ENCODE data around the gene SPTBN1.

SPTBN1 gene

DNA sequence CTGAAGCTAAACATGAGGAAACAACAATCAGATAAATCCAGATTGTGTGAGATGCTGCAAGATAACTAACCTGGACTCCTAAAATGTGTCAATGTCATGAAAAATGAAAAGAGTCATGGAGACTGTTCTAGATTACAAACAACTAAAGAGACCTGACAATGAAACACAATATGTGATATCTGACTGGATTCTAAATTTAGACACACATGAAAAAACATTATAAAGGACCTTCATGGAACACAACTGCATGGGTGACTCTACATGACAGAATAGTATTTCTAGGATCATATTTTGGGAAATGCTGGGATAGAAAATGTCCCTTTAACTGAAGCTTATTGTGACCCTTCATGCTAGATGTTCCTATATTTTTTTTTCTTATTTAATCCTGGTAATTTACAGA lies 18.5 kb upstream of the SPTBN1 start (continued):
- TF ChIP-seq, protein P1, sequence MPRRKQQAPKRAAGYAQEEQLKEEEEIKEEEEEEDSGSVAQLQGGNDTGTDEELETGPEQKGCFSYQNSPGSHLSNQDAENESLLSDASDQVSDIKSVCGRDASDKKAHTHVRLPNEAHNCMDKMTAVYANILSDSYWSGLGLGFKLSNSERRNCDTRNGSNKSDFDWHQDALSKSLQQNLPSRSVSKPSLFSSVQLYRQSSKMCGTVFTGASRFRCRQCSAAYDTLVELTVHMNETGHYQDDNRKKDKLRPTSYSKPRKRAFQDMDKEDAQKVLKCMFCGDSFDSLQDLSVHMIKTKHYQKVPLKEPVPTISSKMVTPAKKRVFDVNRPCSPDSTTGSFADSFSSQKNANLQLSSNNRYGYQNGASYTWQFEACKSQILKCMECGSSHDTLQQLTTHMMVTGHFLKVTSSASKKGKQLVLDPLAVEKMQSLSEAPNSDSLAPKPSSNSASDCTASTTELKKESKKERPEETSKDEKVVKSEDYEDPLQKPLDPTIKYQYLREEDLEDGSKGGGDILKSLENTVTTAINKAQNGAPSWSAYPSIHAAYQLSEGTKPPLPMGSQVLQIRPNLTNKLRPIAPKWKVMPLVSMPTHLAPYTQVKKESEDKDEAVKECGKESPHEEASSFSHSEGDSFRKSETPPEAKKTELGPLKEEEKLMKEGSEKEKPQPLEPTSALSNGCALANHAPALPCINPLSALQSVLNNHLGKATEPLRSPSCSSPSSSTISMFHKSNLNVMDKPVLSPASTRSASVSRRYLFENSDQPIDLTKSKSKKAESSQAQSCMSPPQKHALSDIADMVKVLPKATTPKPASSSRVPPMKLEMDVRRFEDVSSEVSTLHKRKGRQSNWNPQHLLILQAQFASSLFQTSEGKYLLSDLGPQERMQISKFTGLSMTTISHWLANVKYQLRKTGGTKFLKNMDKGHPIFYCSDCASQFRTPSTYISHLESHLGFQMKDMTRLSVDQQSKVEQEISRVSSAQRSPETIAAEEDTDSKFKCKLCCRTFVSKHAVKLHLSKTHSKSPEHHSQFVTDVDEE (CRISPR knock-in tag; IDR thresholded peaks at IDR 0.05), result no peak

DNA sequence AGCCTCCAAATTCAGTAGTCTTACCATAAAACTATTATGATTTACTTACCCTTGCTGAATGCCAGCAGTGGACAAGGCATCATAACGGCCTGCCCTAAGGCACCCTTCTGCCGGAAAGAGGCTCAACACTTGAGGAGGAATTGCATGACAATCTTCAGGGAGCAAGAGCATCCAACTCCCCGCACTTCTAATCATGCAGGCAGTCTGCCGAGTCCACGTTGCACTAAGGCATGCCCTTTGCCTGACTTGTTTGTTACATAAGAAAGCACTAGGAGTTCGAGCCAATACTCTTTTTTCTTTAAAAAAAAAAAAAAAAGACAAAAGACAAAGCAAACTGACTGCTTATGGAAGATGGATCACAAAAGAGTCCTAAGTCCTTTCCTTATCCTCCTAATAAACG lies 17.9 kb upstream of the SPTBN1 start:
- ATAC-seq, result no peak
- TF ChIP-seq ARNTL (CRISPR knock-in tag; IDR thresholded peaks at IDR 0.05; ENCODE audit: borderline replicate concordance, low read depth) (no peak), ZFP3 (CRISPR knock-in tag; IDR thresholded peaks at IDR 0.05) (no peak), ESRRG (CRISPR knock-in tag; IDR thresholded peaks at IDR 0.05) (no peak), PPARA (CRISPR knock-in tag; IDR thresholded peaks at IDR 0.05; ENCODE audit: borderline replicate concordance) (no peak), CSDC2 (CRISPR knock-in tag; IDR thresholded peaks at IDR 0.05) (no peak), TCF4 (CRISPR knock-in tag; IDR thresholded peaks at IDR 0.05; ENCODE audit: borderline replicate concordance) (no peak), ZFP30 (CRISPR knock-in tag; IDR thresholded peaks at IDR 0.05) (no peak), SNAI2 (CRISPR knock-in tag; IDR thresholded peaks at IDR 0.05) (no peak), GLIS3 (CRISPR knock-in tag; IDR thresholded peaks at IDR 0.05) (no peak), OSR1 (CRISPR knock-in tag; IDR thresholded peaks at IDR 0.05) (no peak), ZC3H10 (CRISPR knock-in tag; IDR thresholded peaks at IDR 0.05) (no peak), TOX (CRISPR knock-in tag; IDR thresholded peaks at IDR 0.05; ENCODE audit: borderline replicate concordance) (no peak), ZNF565 (CRISPR knock-in tag; conservative IDR thresholded peaks at IDR 0.05; ENCODE audit: low read depth) (no peak), ZNF70 (CRISPR knock-in tag; IDR thresholded peaks at IDR 0.05) (no peak)
- TF ChIP-seq, protein P2, sequence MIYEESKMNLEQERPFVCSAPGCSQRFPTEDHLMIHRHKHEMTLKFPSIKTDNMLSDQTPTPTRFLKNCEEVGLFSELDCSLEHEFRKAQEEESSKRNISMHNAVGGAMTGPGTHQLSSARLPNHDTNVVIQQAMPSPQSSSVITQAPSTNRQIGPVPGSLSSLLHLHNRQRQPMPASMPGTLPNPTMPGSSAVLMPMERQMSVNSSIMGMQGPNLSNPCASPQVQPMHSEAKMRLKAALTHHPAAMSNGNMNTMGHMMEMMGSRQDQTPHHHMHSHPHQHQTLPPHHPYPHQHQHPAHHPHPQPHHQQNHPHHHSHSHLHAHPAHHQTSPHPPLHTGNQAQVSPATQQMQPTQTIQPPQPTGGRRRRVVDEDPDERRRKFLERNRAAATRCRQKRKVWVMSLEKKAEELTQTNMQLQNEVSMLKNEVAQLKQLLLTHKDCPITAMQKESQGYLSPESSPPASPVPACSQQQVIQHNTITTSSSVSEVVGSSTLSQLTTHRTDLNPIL (CRISPR knock-in tag; IDR thresholded peaks at IDR 0.05; ENCODE audit: low read depth), result no peak
- TF ChIP-seq, protein P1 (CRISPR knock-in tag; IDR thresholded peaks at IDR 0.05), result no peak
- TF ChIP-seq, protein P3, sequence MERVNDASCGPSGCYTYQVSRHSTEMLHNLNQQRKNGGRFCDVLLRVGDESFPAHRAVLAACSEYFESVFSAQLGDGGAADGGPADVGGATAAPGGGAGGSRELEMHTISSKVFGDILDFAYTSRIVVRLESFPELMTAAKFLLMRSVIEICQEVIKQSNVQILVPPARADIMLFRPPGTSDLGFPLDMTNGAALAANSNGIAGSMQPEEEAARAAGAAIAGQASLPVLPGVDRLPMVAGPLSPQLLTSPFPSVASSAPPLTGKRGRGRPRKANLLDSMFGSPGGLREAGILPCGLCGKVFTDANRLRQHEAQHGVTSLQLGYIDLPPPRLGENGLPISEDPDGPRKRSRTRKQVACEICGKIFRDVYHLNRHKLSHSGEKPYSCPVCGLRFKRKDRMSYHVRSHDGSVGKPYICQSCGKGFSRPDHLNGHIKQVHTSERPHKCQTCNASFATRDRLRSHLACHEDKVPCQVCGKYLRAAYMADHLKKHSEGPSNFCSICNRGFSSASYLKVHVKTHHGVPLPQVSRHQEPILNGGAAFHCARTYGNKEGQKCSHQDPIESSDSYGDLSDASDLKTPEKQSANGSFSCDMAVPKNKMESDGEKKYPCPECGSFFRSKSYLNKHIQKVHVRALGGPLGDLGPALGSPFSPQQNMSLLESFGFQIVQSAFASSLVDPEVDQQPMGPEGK (CRISPR knock-in tag; IDR thresholded peaks at IDR 0.05; ENCODE audit: borderline replicate concordance), result no peak
- TF ChIP-seq, protein P4, sequence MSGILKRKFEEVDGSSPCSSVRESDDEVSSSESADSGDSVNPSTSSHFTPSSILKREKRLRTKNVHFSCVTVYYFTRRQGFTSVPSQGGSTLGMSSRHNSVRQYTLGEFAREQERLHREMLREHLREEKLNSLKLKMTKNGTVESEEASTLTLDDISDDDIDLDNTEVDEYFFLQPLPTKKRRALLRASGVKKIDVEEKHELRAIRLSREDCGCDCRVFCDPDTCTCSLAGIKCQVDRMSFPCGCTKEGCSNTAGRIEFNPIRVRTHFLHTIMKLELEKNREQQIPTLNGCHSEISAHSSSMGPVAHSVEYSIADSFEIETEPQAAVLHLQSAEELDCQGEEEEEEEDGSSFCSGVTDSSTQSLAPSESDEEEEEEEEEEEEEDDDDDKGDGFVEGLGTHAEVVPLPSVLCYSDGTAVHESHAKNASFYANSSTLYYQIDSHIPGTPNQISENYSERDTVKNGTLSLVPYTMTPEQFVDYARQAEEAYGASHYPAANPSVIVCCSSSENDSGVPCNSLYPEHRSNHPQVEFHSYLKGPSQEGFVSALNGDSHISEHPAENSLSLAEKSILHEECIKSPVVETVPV (CRISPR knock-in tag; IDR thresholded peaks at IDR 0.05), result no peak

DNA sequence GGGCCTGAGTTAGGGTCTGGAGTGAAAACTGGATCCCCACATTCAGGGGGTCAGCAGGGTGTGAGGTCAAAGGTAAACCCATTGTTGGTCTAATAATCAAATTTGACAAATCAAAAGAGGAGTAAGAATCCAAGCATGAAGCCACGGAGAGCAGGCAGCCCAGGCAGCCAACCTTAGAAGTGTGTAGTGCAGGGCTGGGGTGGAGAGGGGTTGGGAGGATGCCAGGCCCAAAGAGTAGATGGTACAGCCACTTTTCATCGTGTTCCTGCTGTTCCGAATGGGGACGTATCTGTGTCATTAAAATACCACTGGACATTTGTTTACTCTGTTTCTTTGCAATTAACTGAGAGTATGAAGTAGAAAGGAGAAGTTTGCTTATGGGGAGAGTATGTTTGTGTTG lies 16.5 kb upstream of the SPTBN1 start:
- no peak for ATAC-seq
- TF ChIP-seq OSR1 (CRISPR knock-in tag; IDR thresholded peaks at IDR 0.05) (no peak), ZNF8 (CRISPR knock-in tag; IDR thresholded peaks at IDR 0.05) (no peak), RARB (CRISPR knock-in tag; IDR thresholded peaks at IDR 0.05) (no peak), ARNTL (CRISPR knock-in tag; IDR thresholded peaks at IDR 0.05; ENCODE audit: borderline replicate concordance, low read depth) (no peak), TOX (CRISPR knock-in tag; IDR thresholded peaks at IDR 0.05; ENCODE audit: borderline replicate concordance) (no peak), ZNF70 (CRISPR knock-in tag; IDR thresholded peaks at IDR 0.05) (no peak), ZNF565 (CRISPR knock-in tag; conservative IDR thresholded peaks at IDR 0.05; ENCODE audit: low read depth) (no peak), ZFP30 (CRISPR knock-in tag; IDR thresholded peaks at IDR 0.05) (no peak), ZFP3 (CRISPR knock-in tag; IDR thresholded peaks at IDR 0.05) (no peak), SNAI2 (CRISPR knock-in tag; IDR thresholded peaks at IDR 0.05) (no peak)
- TF ChIP-seq, protein P4 (CRISPR knock-in tag; IDR thresholded peaks at IDR 0.05), result no peak
- TF ChIP-seq, protein P3 (CRISPR knock-in tag; IDR thresholded peaks at IDR 0.05; ENCODE audit: borderline replicate concordance), result no peak
- TF ChIP-seq, protein P2 (CRISPR knock-in tag; IDR thresholded peaks at IDR 0.05; ENCODE audit: low read depth), result no peak
